Thymus (tissue), 11 donors: Measurements from ENCODE around the gene PAXX. TPM values are rescaled to one million over a fixed set of nuclear protein-coding genes. Genes with fewer than 3 reads are reported as not detected.

Source experiments
- DNase-seq, 9 donors: peaks; one replicate each; pipeline ENCODE4 v3.0.0-alpha.2; 2013; ENCODE audit warnings: low spot score in 9 of 9, low read depth in 6 of 9, missing footprints in 1 of 9
- H3K27ac ChIP-seq, 2 donors: one replicate each; pipeline ENCODE4 v1.5.1; 2013; ENCODE audit warnings: control low read depth in 1 of 2, low read depth in 1 of 2, low read length in 1 of 2, mild to moderate bottlenecking in 1 of 2, moderate library complexity in 1 of 2
- H3K27me3 ChIP-seq, 2 donors: one replicate each; pipeline ENCODE4 v1.5.1; 2013; ENCODE audit warnings: low read length in 1 of 2; ENCODE audit not compliant: control insufficient read depth in 2 of 2, insufficient read depth in 1 of 2
- H3K36me3 ChIP-seq, 2 donors: one replicate each; pipeline ENCODE4 v1.5.1; 2013; ENCODE audit warnings: low read length in 1 of 2, mild to moderate bottlenecking in 1 of 2, moderate library complexity in 1 of 2; ENCODE audit not compliant: control insufficient read depth in 2 of 2, insufficient read depth in 2 of 2
- H3K4me1 ChIP-seq, 2 donors: one replicate each; pipeline ENCODE4 v1.5.1; 2013; ENCODE audit warnings: low read length in 2 of 2; ENCODE audit not compliant: control insufficient read depth in 2 of 2, insufficient read depth in 2 of 2
- H3K4me3 ChIP-seq, 2 donors: one replicate each; pipeline ENCODE4 v1.5.1; 2013; ENCODE audit warnings: low read length in 2 of 2, control low read depth in 1 of 2, mild to moderate bottlenecking in 1 of 2
- H3K9me3 ChIP-seq, 2 donors: one replicate each; pipeline ENCODE4 v1.5.1; 2013; ENCODE audit warnings: low read length in 1 of 2, mild to moderate bottlenecking in 1 of 2; ENCODE audit not compliant: control insufficient read depth in 2 of 2, insufficient read depth in 1 of 2
- WGBS: extraction: QIAGEN DNeasy Blood & Tissue Kit; methylation state at CpG from one replicate; pipeline ENCODE4 v1.1.7; 2013; 5-methylcytosine and 5-hydroxymethylcytosine counted together
- polyA plus RNA-seq: library from polyadenylated mRNA; stranded (reverse); fragments of 200-250 nt; gene quantifications from one replicate; pipeline ENCODE4 v1.2.3, GENCODE V29; 2013
- total RNA-seq: library from RNA; stranded (reverse); fragments of 120-200 nt; gene quantifications from one replicate; pipeline ENCODE4 v1.2.4, GENCODE V29; 2013
- donor health status: healthy.

PAXX gene
- total and polyA plus RNA-seq, 2 donors, result 68.9 to 431 TPM

GRCh38 chr9:136952321-136952850 lies 39.8 kb upstream of the PAXX start:
- Histone ChIP-seq H3K36me3 (no peaks in the 10 kb centered on the region), H3K9me3 (no peaks in the 10 kb centered on the region), H3K4me1 (peaks cover 7 to 35% of the 10 kb centered on the region in 2 donors), H3K27me3 (no peaks in the 10 kb centered on the region), H3K27ac (no peak overlapping the region), H3K4me3 (no peak overlapping the region)
- DNase-seq, result no peak
- 93% methylated on average over 15 of the region's 15 CpGs for WGBS

- Histone ChIP-seq H3K27me3 (no peaks in the 10 kb centered on the region), H3K9me3 (no peaks in the 10 kb centered on the region), H3K36me3 (no peaks in the 10 kb centered on the region), H3K4me1 (peaks cover 5 to 30% of the 10 kb centered on the region in 2 donors), H3K27ac (no peak overlapping the region), H3K4me3 (no peak overlapping the region)
- WGBS, result 94% methylated on average over 44 of the region's 44 CpGs
- no peak for DNase-seq
These were observed 39.1 kb upstream of the PAXX start for GRCh38 chr9:136952876-136953770.

GRCh38 chr9:136953771-136954269 lies 38.4 kb upstream of the PAXX start:
- 90% methylated on average over 19 of the region's 19 CpGs for WGBS
- DNase-seq, result no peak

GRCh38 chr9:136954270-136955083 lies 37.7 kb upstream of the PAXX start:
- H3K4me3 ChIP-seq, result no peak overlapping the region
- H3K27me3 ChIP-seq, result no peaks in the 10 kb centered on the region
- H3K9me3 ChIP-seq, result peaks cover 0 to 3% of the 10 kb centered on the region in 2 donors
- H3K27ac ChIP-seq, result no peak overlapping the region
- no peaks in the 10 kb centered on the region for H3K36me3 ChIP-seq
- 95% methylated on average over 25 of the region's 25 CpGs for WGBS
- peaks cover 13 to 32% of the 10 kb centered on the region in 2 donors for H3K4me1 ChIP-seq
- no peak for DNase-seq

More at GRCh38 chr9:136953771-136954269, 38.4 kb upstream of the PAXX start:
- Histone ChIP-seq H3K27ac (no peak overlapping the region), H3K27me3 (no peaks in the 10 kb centered on the region), H3K36me3 (no peaks in the 10 kb centered on the region), H3K9me3 (peaks cover 0 to 2% of the 10 kb centered on the region in 2 donors), H3K4me1 (peaks cover 8 to 32% of the 10 kb centered on the region in 2 donors), H3K4me3 (no peak overlapping the region)

GRCh38 chr9:136955202-136955942 lies 36.9 kb upstream of the PAXX start:
- H3K4me1 ChIP-seq, result peaks cover 21 to 37% of the 10 kb centered on the region in 2 donors
- peaks cover 0 to 3% of the 10 kb centered on the region in 2 donors for H3K9me3 ChIP-seq
- no peak overlapping the region for H3K27ac ChIP-seq
- H3K4me3 ChIP-seq, result no peak overlapping the region
- H3K27me3 ChIP-seq, result no peaks in the 10 kb centered on the region
- no peaks in the 10 kb centered on the region for H3K36me3 ChIP-seq
- 90% methylated on average over 14 of the region's 14 CpGs for WGBS
- DNase-seq, result no peak

- 99% methylated on average over 9 of the region's 9 CpGs for WGBS
- Histone ChIP-seq H3K9me3 (peaks cover 0 to 6% of the 10 kb centered on the region in 2 donors), H3K27me3 (no peaks in the 10 kb centered on the region), H3K27ac (no peak overlapping the region), H3K4me3 (no peak overlapping the region), H3K4me1 (peaks cover 21 to 37% of the 10 kb centered on the region in 2 donors), H3K36me3 (no peaks in the 10 kb centered on the region)
- no peak for DNase-seq
These were observed 36.3 kb upstream of the PAXX start for GRCh38 chr9:136955943-136956335.

GRCh38 chr9:136956604-136957003 lies 35.6 kb upstream of the PAXX start:
- H3K27ac ChIP-seq, result no peak overlapping the region
- no peak for DNase-seq
- no peak overlapping the region for H3K4me3 ChIP-seq
- no peaks in the 10 kb centered on the region for H3K36me3 ChIP-seq
- H3K4me1 ChIP-seq, result peaks cover 25 to 38% of the 10 kb centered on the region in 2 donors
- 97% methylated on average over 4 of the region's 4 CpGs for WGBS
- no peaks in the 10 kb centered on the region for H3K27me3 ChIP-seq
- peaks cover 0 to 7% of the 10 kb centered on the region in 2 donors for H3K9me3 ChIP-seq

- WGBS, result 94% methylated on average over 1 of the region's 1 CpG
- no peak for DNase-seq
- no peaks in the 10 kb centered on the region for H3K27me3 ChIP-seq
- H3K4me1 ChIP-seq, result peaks cover 25 to 40% of the 10 kb centered on the region in 2 donors
- no peak overlapping the region for H3K4me3 ChIP-seq
- no peak overlapping the region for H3K27ac ChIP-seq
- no peaks in the 10 kb centered on the region for H3K36me3 ChIP-seq
- H3K9me3 ChIP-seq, result peaks cover 0 to 7% of the 10 kb centered on the region in 2 donors
These were observed 34.8 kb upstream of the PAXX start for GRCh38 chr9:136957461-136957860.
